HG03439 (cell line): ENCODE results near the gene MAN1B1.

Experiments
- ATAC-seq: cut with Tn5 transposase; IDR thresholded peaks from one replicate; pipeline ENCODE4 v1.9.1; 2021; ENCODE audit warnings: mild to moderate bottlenecking, moderate library complexity; ENCODE audit not compliant: unreplicated experiment

MAN1B1 gene

DNA sequence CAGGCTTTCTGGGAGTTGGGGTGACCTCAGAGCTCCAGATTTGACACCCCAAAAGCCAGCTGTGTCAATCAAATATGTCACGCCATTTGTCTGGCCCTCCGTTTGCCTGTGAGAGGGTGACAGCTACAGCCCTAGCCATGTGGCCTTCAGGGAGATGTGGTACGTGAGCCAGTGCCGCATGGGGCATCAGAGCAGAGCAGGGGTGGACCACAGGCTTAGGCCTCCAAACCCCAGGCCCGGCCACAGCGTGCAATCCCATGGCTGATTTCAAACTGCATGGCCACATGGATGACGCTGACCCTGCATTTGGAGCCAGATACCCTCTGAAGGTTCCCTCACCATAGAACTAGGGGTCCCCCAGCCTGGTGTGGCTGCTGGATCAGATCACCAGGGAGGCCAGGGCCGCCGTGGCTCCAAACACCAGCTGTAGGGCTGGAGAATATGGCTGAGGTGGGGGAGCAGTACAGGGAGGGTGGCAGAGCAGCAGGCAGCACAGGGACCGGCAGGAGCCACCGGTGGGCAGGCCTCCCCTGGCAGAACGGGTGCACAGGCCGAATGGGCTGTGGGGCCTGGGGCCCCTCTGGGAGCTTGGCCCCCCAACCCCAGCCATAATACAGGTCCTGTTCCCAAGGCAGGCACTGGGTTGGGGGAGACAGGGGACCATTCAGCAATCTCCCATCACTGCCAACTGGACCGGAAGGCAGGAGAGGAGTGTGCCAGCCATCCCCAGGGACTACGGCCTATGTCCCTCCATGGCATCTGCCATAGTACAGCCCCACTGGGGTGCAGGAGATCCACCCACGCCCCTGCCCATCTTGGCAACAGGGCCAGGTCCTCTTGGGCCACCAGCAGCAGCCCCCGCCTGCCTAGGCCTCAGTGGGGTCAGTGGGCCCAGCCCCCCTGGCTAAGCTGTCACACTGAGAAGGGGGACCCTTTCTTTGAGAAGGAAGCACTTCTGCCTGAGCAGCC lies 18.0 kb upstream of the MAN1B1 start:
- no peak for ATAC-seq

DNA sequence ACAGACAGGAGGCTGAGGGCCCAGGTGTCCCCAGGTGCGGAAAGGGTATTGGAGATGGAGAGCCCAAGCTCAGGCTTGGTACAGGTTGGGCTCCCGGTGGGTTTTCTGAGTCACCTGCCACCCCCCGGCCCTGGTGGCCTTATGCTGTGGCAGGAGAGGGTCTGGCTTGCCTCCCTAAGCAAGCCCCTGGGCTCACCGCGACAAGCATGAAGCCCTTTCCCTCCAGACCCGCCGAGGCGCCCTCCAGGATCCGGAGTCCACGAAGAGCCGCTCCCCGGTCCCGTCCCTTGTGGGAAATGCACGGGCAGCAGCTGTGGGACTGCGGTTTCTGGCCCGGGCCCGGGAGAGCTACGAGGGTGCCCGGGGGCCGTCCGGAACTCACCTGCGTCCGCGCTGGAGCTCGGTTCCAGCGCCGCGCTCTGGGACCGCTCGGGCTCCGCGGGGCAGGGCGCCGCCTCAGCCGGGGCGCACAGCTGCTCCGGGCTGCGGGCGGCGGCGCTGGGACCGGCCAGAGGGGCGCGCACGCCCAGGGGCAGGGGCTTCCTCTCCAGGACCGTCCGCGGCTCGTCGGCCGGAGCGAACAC lies 17.2 kb upstream of the MAN1B1 start:
- ATAC-seq = peak; percentile 0

DNA sequence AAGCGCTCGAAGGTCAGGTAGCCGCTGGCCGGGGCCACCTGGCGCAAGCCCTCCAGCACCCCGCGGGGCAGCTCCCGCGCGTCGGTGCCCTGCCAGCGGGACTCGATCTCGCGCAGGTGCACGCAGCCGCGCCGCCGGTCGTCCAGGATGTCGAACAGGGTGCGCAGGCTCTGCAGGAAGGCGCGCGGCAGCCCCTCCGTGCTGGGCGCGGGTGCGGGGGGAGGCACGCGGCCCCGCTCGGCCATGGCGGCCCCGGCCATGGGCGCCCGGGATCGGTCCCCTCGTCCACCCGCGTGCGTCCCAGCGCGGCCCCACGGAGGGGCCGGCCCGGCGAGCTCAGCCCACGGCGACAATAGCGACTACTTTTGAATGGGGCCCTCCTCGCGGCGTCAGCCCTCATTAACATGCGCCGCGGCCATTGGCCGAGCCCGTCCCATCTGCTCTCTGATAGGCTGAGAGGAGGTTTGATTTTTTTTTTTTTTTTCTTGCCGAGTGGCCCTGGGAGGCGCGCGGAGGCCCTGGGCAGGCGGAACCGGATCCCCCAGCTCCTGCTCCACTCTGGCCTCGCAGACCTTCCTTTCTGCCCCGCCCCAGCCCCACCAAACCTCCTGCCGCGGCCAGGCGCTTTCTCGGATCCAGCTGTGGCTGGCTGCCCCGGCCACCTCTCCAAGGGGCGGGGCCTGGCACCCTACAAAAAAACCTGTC lies 16.4 kb upstream of the MAN1B1 start, which contains the start of gene SAPCD2:
Gene SAPCD2, minus strand, starts transcription at position 357 of the 705 bp plus-strand sequence. Its CDS starts 97 bp downstream, at position 260.
- ATAC-seq = peak; percentile 57

DNA sequence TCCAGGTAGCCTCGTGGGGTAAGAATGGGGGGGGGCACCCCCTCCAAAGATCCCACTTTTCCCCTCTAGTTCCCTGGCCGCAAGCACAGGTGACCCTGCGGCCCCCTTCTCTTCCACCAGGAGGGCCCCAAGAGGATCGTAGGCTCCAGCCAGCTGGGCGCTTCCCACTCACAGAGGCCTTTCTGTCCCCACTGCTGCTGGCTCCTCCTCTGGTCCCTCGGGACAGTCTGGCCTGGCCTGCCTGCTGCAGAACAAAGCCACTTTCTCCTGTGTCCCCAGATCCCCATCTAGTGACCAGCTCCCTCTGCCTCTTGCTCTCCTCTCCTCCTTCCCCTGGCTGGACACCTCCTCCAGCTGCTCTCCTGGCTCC lies 15.9 kb upstream of the MAN1B1 start:
- peak; percentile 5 for ATAC-seq

DNA sequence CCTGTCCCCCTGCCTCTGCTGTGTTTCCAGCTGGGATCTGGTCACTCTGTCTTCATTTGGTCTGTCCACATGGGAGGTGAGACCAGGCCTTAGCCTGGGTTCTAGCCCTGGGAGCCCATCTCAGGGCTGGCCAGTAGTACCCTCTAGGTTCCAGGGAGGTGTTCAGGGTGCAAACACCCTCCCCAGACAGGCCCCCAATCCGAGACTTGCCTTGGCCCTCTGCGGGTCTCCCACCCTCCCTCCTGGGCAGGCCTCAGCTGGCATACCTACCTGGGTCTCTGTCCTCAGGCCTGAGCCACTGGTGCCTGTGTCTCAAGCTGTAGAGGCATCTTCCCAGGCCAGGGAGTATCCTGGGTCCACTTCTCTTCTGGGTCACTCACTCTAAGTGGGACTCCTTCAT lies 15.5 kb upstream of the MAN1B1 start:
- ATAC-seq = no peak

DNA sequence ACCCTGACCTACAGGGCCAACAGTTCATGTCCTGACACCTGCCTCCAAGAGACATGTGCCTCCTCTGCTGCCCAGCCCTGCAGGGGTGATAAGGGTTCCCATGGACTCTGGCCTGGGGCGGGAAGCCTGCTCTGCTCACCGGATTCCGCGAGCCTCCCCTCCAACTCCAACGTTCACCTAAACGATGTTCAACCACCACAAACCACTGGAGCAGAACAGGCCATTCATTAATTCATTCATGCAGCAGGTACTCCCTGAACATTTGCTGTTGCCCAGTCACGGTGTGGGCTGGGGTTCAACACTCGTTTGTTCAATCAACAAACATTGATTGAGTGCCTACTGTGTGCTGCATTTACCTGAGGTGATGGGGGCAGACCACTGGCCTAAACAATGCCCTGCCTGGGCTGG lies 12.8 kb upstream of the MAN1B1 start:
- ATAC-seq = no peak

DNA sequence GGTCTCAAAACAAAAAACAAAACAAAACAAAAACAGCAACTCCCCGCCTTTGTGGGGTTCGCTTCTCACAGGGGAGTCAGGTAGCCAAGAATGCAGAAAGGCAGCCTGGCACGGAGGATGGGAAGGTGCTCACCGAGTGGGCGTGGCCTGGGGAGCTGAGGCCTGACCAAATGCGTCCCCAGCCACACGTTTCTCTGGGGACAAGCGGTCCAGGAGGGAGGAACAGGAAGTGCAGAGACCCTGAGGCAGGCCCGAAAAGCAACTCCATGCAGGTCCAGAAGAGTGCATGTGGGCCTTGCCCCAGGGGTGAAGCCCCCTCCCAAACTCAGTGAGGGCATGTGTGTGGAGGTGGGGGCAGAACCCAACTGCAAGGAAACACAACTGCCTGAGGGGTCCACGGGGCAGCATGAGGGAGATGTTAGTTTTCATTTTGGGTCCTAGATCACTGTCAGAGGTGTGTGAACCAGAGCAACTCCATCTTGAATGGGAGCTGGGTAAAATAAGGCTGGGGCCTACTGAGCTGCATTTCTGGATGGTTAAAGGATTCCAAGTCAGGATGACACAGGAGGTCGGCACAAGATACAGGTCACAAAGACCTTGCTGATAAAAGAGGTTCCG lies 12.0 kb upstream of the MAN1B1 start:
- no peak for ATAC-seq

DNA sequence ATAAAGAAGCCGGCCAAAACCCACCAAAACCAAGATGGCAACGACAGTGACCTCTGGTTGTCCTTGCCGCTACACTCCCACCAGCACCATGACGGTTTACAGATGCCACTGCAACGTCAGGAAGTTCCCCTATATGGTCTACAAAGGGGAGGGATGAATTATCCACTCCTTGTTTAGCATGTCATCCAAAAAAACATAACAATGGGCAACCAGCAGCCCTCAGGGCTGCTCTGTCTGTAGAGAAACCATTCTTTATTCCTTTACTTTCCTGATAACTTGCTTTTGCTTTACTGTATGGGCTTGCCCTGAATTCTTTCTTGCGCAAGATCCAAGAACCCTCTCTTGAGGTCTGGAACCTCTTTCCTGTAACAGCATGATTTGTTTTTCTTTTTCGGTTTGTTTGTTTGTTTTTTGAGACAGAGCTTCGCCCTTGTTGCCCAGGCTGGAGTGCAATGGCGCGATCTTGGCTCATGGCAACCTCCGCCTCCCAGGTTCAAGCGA lies 11.5 kb upstream of the MAN1B1 start:
- ATAC-seq = no peak

DNA sequence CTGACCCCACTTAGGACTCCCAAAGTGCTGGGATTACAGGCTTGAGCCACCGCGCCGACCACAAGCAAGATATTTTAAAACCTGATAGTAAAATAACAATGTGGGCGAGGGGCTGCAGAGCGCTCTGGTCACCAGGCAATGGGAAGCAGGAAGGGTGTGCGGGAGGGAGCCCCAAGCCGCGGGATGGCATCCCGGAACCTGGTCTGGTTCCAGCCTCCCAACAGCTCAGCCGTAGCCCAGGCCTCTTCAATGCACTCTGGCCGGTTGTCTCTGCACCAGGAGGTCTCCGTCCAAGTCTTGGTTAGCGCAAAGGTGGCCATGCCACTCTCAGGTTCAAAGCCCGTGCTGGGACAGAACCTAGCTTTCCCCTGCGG lies 10.2 kb upstream of the MAN1B1 start:
- ATAC-seq = no peak

DNA sequence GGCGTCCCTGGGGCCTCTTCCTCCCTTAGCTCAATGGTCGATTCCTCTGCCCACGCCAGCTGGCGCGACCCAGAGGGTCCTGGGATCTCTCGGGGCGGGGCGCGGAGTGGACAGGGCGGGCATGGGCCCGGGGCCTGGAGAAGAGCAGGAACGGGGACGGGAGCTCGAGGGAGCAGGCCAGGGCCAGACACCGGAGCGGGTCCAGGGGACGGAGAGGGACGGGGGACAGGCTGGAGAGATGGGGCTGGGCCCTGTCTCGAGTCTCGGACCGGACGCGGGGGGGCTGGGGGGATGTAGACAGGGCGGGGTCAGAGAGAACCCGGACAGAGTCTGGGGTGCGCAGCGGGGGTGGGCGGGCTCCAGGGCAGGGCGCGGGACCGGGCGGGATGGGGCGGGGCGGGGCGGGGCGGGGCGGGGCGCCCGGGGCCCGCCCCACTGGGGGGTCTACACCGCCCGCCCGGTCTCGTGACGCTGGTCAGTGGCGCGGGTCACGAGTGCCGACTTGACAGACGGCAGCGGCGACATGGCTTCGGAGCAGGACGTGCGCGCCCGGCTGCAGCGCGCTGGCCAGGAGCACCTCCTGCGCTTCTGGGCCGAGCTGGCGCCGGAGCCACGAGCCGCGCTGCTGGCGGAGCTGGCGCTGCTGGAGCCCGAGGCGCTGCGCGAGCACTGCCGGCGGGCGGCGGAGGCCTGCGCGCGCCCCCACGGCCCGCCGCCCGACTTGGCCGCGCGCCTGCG lies 9.6 kb upstream of the MAN1B1 start, which contains the start of gene UAP1L1:
Gene UAP1L1, plus strand, starts transcription at position 508 of the 738 bp plus-strand sequence. Its CDS starts 16 bp downstream, at position 524.
- no peak for ATAC-seq

DNA sequence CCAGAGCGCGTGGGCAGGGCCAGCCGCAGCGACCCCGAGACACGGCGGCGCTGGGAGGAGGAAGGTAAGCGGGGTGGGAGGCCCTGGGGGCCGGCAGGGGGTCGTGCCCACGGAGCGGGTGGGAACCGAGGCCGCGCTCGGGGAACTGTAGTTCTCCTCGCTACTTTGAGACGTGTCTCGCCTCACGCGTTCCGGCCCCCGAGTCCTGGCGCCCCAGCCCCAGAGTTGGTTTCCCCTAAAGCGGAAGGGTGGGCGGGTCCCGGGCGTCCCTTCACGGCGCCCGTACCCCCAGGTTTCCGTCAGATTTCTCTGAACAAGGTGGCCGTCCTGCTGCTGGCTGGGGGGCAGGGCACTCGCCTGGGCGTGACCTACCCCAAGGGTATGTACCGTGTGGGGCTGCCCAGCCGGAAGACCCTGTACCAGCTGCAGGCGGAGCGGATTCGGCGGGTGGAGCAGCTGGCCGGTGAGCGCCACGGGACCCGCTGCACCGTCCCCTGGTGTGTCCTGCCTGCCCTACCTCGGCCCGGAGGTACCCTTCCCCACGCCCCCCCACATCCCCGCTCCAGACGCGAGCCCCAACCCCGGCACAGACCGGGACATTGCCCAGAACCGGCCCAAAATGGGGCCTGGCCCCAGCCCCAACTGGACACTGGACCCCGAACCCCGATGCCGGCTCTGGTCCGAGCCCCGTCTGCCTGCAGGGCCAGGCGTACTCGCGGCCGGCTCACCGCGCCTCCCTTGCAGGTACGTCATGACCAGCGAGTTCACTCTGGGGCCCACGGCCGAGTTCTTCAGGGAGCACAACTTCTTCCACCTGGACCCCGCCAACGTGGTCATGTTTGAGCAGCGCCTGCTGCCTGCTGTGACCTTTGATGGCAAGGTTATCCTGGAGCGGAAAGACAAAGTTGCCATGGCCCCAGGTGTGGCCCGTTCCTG lies 8.8 kb upstream of the MAN1B1 start:
- no peak for ATAC-seq

DNA sequence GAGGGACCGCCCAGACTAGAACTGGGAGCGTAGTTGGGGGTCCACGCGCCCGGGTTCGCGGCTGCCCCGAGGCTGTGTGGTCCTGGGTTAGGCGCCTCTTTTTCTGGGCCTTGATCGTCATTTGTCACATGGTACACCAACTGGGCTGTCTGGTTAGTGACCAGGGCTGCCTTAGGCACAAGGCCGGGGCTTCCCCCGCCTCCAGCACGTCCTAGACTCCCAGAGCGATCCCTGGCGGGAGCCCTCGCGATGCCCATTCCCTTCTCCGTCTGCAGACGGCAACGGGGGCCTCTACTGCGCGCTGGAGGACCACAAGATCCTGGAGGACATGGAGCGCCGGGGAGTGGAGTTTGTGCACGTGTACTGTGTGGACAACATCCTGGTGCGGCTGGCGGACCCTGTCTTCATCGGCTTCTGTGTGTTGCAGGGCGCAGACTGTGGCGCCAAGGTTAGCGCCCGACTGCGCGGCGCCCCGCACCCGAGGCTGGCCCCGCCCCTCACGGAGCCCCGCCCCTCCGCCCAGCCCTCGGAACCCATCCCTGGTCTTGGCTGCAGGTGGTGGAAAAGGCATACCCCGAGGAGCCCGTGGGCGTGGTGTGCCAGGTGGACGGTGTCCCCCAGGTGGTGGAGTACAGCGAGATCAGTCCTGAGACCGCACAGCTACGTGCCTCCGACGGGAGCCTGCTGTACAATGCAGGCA lies 7.9 kb upstream of the MAN1B1 start:
- no peak for ATAC-seq

DNA sequence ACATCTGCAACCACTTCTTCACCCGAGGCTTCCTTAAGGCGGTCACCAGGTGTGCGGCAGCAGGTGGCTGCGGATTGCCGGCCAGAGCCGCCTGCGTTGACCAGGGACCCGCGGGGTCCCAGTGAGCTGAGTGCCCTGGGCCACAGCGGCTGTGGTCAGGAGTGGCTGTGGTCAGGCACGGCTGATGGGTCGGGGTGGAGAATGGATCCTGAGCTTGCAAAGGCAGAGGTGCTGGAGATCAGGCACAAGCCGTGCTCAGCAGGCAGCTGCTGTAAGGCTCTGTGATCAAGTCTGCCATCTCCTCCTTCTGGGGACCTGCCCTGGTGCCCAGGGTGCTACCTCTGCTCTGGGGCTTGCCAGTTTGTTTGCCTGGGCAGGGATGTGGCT lies 7.4 kb upstream of the MAN1B1 start:
- no peak for ATAC-seq

DNA sequence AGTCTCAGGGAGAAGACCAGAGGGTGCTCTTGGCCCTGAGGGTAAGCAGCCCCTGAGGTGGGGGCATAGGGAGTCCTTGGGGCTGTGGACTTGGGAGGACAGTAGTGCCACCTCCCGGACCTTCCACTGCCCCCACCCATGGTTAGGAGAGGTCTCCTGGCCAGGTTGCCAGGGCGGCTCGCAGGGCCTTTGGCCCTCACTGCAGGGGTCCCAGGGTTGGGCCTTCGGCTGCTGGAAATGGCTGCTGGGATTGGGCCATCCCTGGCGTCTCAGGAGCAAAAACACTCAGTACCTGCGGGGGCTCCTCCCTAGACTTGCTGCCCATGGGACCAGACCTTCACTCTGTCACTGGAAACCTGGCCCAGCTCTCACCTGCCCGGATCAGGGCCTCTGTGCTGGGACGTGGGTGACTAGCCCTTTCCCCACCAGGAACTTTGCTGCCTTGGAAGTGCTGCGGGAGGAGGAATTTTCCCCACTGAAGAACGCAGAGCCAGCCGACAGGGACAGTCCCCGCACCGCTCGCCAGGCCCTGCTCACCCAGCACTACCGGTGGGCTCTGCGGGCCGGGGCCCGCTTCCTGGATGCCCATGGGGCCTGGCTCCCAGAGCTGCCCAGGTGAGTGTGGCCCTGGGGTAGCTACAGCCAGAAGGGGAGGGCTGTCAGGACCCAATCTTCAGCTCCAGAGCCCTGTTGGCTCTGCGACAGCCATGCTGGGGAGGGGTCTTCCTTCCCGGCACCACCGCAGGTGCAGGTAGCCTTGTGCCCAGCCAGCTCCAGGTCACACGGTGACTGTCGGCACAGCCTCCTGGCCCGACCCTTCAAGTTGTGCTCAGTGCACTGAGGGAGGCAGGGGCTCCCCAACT lies 6.3 kb upstream of the MAN1B1 start:
- ATAC-seq = no peak

DNA sequence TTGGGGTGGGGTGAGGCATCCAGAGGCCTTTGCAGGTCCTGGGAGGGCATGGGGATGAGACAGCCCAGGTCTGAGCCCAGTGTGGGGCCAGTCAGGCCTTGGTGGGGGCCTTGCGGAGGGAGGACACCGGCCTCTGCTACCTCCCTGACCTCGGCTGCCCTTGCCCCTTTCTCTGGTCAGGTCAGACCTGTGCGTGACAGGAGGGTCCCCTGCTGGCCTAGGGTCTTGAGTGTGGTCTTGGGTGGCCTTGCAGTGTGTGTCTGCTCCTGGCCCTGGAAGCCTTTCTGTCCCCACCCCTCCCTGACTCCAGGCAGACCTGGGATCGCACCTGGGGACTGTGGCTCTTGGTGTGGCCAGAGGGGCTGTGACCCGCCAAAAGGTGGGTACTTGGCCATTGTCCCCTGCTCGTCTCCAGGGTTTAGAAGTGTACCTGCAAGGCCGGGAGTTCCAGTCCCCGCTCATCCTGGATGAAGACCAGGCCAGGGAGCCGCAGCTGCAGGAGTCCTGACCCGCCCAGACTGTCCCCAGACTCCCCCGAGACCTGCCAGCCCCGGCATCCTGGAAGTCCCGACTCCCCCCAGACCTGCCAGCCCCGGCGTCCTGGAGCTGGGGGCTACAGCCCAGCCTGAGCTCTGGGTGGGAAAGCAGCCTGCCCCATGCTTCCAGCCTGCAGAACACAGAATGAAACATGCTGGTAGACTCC lies 4.4 kb upstream of the MAN1B1 start:
- ATAC-seq = no peak

DNA sequence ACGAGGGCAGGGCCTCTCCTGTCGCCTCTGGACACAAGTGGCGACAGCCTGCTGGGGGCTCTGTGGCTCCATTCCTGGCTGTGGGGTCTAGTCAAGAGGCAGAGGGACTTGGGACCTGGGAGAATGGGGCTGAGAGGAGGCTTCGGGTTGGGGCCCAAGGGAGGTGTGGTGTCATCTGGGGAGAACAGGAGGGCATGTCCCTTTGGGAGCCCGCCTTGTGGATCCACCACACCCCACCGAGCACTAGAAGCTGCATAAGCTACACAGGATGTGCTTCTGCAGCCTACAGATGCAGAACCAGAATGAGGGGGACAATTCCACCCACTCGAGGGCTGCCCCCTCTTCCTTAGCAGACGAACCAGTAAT lies 3.9 kb upstream of the MAN1B1 start:
- ATAC-seq = no peak

DNA sequence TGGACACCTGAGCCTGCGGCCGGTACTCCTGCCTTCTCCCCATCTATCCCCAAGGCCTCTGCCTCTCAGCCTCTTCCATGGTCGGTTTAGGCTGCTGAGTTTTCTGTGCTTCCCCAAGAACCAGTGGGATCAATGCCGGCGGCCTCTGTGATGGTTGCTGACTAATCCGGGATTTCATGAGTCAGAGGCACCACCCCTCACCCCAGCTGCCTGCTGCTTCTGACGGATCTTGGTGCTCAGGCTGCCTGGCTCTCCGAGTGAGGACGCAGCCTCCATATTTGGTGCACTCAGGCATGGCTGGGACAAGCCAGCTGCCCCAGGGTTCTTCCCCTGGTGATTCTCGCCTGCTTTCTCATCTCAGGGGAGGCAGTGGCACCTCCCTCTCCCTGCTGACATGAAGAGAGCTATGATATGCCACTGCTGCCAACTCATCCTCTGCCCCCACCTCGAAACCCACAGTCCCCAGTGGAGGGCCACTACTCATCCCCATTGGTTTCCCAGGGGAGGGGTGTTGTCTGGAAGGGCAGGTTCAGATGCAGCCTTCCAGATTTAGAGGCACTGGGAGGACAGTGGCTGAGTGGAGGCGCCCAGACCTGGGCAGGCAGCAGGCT lies 3.3 kb upstream of the MAN1B1 start:
- ATAC-seq = no peak
